Endothelial cell of umbilical vein (primary cell): ENCODE data around the gene PLA2G2D.

ENCODE experiments used
- CTCF ChIP-seq, 2 donors: IDR thresholded peaks; 1 replicate in 1 of 2; 2 replicates in 1 of 2; pipeline ENCODE4 v1.5.1; 2011; ENCODE audit warnings: low read length in 2 of 2, mild to moderate bottlenecking in 2 of 2, moderate library complexity in 2 of 2, control low read depth in 1 of 2, inconsistent platforms in 1 of 2, low read depth in 1 of 2; ENCODE audit not compliant: insufficient read depth in 1 of 2; ENCODE audit errors: extremely low read depth in 1 of 2
- EZH2 ChIP-seq: IDR thresholded peaks from 2 replicates; pipeline ENCODE4 v1.6.1; 2012; ENCODE audit warnings: borderline replicate concordance, low read depth, mild to moderate bottlenecking, moderate library complexity, low read length, inconsistent platforms; ENCODE audit not compliant: severe bottlenecking
- FOS ChIP-seq: IDR thresholded peaks from 2 replicates; pipeline ENCODE4 v1.6.1; 2011; ENCODE audit warnings: mild to moderate bottlenecking, low read length, moderate library complexity, borderline replicate concordance; ENCODE audit not compliant: insufficient read depth
- GATA2 ChIP-seq: IDR thresholded peaks from 2 replicates; pipeline ENCODE4 v1.7.0; 2011; ENCODE audit warnings: low read depth, mild to moderate bottlenecking, moderate library complexity, mixed read lengths, low read length; ENCODE audit not compliant: insufficient read length, insufficient read depth
- JUN ChIP-seq: IDR thresholded peaks from 2 replicates; pipeline ENCODE4 v1.6.1; 2011; ENCODE audit warnings: borderline replicate concordance, low read depth; ENCODE audit not compliant: insufficient read length, insufficient read depth
- MAX ChIP-seq: IDR thresholded peaks from 2 replicates; pipeline ENCODE4 v1.6.1; 2011; ENCODE audit not compliant: insufficient read depth, insufficient read length
- MYC ChIP-seq: IDR thresholded peaks from one replicate; pipeline ENCODE4 v1.6.1; 2011; ENCODE audit warnings: mild to moderate bottlenecking, low read depth, low read length
- POLR2A ChIP-seq: IDR thresholded peaks from 2 replicates; pipeline ENCODE4 v1.6.1; 2012; ENCODE audit warnings: low read depth, mild to moderate bottlenecking, control low read depth, low read length
- POLR2AphosphoS5 ChIP-seq: IDR thresholded peaks from 2 replicates; pipeline ENCODE4 v1.6.1; 2012; ENCODE audit warnings: low read depth, mild to moderate bottlenecking, control low read depth, low read length, moderate library complexity; ENCODE audit not compliant: insufficient read depth

- no peak for TF ChIP-seq CTCF (IDR thresholded peaks at IDR 0.05; ENCODE audit: extremely low read depth in 1 of 2, insufficient read depth in 1 of 2, low read depth in 1 of 2, low read length in 2 of 2)
- TF ChIP-seq POLR2AphosphoS5, result no peak
- TF ChIP-seq EZH2, result no peak
- TF ChIP-seq GATA2, result no peak
- no peak for TF ChIP-seq MYC
- TF ChIP-seq JUN, result no peak
- no peak for TF ChIP-seq POLR2A
- no peak for TF ChIP-seq MAX
- TF ChIP-seq FOS, result no peak
Observed at GRCh38 chr1:20096840-20097447, 22.4 kb downstream of the PLA2G2D start.
